Measurements from ENCODE around the gene ABCC9. TPM values are rescaled to one million over a fixed set of nuclear protein-coding genes. Genes with fewer than 3 reads are reported as not detected.
"Not testable (repeated sequence)": the region's sequence is repeated elsewhere in the genome, so short reads cannot be mapped to it uniquely, and the experiment has no call there.

The ABCC9 gene
- total RNA-seq, 4 donors from 2014 or later, result 12.5 to 41.6 (median 27.3) TPM

DNA sequence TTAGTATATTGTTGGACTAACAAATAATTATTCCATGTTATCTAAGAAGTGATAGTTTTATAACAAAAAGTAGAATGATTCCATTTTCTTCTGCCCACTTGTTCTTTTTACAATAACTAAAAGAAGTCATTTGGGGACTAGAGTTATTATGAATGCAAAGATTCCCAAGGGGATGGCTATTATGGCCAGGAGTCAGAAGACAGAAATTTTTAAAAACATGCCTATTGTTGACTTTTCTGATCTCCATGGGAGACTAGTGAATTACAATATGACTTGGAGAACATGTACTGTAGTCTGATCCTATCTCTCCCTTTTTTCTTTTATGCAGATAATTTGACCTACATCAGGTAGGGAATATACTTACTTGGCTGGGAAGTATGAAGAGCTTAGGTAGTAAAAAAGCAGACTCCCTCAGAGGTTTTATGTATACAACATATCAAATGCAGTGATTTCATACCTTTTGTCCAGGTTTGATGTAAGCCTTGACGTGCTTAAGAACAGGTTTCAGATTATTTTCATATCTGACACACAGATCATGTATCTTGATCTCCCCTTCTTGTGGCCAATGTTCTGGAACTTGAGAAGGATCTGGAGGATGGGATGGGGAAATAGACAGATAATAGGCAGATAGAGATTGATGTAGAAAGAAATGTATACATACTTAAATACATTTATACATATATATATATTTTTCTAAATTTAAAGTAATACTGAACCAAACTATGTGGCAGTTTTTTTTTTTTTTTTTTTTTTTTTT lies 125.7 kb downstream of the ABCC9 start:
- Histone ChIP-seq H3K9me3 (no peaks in the 10 kb centered on the region), H3K27ac (no peak overlapping the region), H3K4me1 (peaks cover 0 to 13% (median 0%) of the 10 kb centered on the region in 4 donors), H3K36me3 (no peaks in the 10 kb centered on the region), H3K4me3 (no peak overlapping the region), H3K27me3 (no peaks in the 10 kb centered on the region)
- 87 to 89% methylated on average over 1 of the region's 1 CpG for WGBS, 2 donors
- DNase-seq (ENCODE audit: low spot score in 2 of 2), result no peak
- TF ChIP-seq EP300 (IDR thresholded peaks at IDR 0.05), result no peak
- TF ChIP-seq, protein P1, sequence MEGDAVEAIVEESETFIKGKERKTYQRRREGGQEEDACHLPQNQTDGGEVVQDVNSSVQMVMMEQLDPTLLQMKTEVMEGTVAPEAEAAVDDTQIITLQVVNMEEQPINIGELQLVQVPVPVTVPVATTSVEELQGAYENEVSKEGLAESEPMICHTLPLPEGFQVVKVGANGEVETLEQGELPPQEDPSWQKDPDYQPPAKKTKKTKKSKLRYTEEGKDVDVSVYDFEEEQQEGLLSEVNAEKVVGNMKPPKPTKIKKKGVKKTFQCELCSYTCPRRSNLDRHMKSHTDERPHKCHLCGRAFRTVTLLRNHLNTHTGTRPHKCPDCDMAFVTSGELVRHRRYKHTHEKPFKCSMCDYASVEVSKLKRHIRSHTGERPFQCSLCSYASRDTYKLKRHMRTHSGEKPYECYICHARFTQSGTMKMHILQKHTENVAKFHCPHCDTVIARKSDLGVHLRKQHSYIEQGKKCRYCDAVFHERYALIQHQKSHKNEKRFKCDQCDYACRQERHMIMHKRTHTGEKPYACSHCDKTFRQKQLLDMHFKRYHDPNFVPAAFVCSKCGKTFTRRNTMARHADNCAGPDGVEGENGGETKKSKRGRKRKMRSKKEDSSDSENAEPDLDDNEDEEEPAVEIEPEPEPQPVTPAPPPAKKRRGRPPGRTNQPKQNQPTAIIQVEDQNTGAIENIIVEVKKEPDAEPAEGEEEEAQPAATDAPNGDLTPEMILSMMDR (IDR thresholded peaks at IDR 0.05), result no peak
- TF ChIP-seq POLR2A (IDR thresholded peaks at IDR 0.05), result no peak

DNA sequence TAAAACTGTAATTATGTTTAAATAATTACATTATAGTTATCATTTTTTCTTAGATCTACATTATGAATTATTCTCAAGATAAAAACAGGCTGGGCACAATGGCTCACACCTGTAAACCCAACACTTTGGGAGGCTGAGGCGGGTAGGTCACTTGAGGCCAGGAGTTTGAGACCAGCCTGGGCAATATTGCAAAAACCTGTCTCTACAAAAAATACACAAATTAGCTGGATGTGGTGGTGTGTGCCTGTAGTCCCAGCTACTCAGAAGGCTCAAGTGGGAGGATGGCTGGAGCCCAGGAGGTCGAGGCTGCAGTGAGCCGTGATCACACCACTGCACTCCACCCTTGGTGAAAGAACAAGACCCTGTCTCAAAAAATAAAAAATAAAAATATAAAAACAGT lies 126.4 kb downstream of the ABCC9 start:
- WGBS, 2 donors, result 83 to 86% methylated on average over 3 of the region's 3 CpGs
- Histone ChIP-seq H3K27ac (no peak overlapping the region), H3K4me1 (peaks cover 0 to 12% (median 0%) of the 10 kb centered on the region in 4 donors), H3K9me3 (no peaks in the 10 kb centered on the region), H3K4me3 (no peak overlapping the region), H3K27me3 (no peaks in the 10 kb centered on the region), H3K36me3 (no peaks in the 10 kb centered on the region)
- no peak for DNase-seq (ENCODE audit: low spot score in 2 of 2)
- TF ChIP-seq EP300 (IDR thresholded peaks at IDR 0.05) (no peak), POLR2A (IDR thresholded peaks at IDR 0.05) (no peak)
- TF ChIP-seq, protein P1 (IDR thresholded peaks at IDR 0.05), result no peak

DNA sequence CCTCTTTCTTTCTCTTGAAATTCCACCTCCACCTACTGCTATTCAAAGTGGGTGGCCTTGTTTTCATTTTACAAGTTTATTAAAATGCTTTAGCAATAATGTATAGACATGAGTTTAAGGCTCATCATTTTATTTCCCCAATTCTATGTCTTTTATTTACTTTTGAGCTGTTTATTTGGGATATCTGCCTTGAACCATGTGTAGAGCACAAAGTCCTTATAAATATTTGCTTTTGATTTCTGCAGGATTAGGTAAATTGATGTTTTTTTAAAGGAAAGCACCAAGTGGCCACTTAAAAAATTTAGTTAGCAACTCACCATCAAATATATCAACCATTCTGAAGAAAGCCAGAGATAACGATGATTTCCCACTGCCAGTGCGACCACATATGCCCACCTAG lies 126.9 kb downstream of the ABCC9 start:
- Histone ChIP-seq H3K4me1 (peaks cover 0 to 7% (median 0%) of the 10 kb centered on the region in 4 donors), H3K27me3 (no peaks in the 10 kb centered on the region), H3K36me3 (no peaks in the 10 kb centered on the region), H3K27ac (no peak overlapping the region), H3K4me3 (no peak overlapping the region), H3K9me3 (no peaks in the 10 kb centered on the region)
- WGBS, 2 donors, result 78 to 89% methylated on average over 2 of the region's 2 CpGs
- TF ChIP-seq EP300 (IDR thresholded peaks at IDR 0.05) (no peak), POLR2A (IDR thresholded peaks at IDR 0.05) (no peak)
- TF ChIP-seq, protein P1 (IDR thresholded peaks at IDR 0.05), result no peak
- no peak for DNase-seq (ENCODE audit: low spot score in 2 of 2)

DNA sequence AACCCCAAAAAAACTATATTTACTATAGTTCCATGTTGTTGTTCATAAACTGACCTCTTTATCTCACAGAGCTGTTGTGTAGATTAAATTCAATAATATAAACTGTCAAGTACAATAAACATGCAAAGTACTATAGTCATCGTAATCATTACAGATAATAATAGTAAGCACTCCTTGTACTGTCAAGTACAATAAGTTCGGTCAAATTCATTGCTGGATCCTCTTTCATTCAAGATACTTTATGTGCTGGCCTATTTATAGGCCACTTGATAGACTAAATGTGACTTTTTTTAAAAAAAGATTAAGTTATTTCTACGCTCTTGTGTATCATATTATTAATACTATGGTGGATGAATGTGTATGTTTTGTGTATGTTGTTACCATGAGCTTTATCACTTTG lies 127.5 kb downstream of the ABCC9 start:
- Histone ChIP-seq H3K27me3 (no peaks in the 10 kb centered on the region), H3K4me1 (peaks cover 0 to 1% (median 0%) of the 10 kb centered on the region in 4 donors), H3K9me3 (no peaks in the 10 kb centered on the region), H3K36me3 (no peaks in the 10 kb centered on the region), H3K4me3 (no peak overlapping the region), H3K27ac (no peak overlapping the region)
- WGBS, 2 donors, result 87 to 88% methylated on average over 3 of the region's 3 CpGs
- DNase-seq (ENCODE audit: low spot score in 2 of 2), result no peak
- TF ChIP-seq, protein P1 (IDR thresholded peaks at IDR 0.05), result no peak
- TF ChIP-seq POLR2A (IDR thresholded peaks at IDR 0.05) (no peak), EP300 (IDR thresholded peaks at IDR 0.05) (no peak)

DNA sequence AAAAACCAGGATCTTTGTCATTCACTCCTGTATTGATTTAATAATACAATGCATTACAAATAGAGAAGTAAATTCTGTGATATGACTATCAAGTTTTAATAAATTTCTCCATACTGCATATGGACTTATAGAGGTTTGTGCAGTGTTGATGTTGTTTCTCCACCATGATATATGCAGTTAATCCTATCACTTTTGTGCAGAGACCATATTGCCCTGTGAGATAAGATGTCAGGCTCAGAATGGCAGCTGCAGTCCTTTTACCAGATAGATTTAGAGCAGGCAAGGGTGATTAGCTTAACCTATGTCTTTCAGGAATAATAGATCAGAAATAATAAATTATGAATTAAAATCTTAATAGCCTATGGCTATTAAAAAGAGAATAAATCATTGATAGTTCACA lies 128.1 kb downstream of the ABCC9 start:
- no peaks in the 10 kb centered on the region for H3K9me3 ChIP-seq
- H3K4me3 ChIP-seq, result no peak overlapping the region
- no peak overlapping the region for H3K27ac ChIP-seq
- H3K27me3 ChIP-seq, result no peaks in the 10 kb centered on the region
- TF ChIP-seq, protein P1 (IDR thresholded peaks at IDR 0.05), result no peak
- TF ChIP-seq EP300 (IDR thresholded peaks at IDR 0.05) (no peak), POLR2A (IDR thresholded peaks at IDR 0.05) (no peak)
- DNase-seq (ENCODE audit: low spot score in 2 of 2), result no peak
- no peaks in the 10 kb centered on the region for H3K36me3 ChIP-seq
- no peaks in the 10 kb centered on the region for H3K4me1 ChIP-seq

DNA sequence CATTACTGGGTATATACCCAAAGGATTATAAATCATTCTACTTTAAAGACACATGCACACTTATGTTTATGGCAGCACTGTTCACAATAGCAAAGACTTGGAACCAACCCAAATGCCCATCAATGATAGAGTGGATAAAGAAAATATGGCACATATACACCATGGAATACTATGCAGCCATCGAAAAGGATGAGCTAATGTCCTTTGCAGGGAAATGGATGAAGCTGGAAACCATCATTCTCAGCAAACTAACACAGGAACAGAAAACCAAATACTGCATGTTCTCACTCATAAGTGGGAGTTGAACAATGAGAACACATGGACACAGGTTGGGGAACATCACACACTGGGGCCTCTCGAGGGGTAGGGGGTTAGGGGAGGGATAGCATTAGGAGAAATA lies 128.9 kb downstream of the ABCC9 start:
- not testable (repeated sequence) for H3K27ac ChIP-seq; H3K4me3 ChIP-seq; H3K4me1 ChIP-seq; H3K9me3 ChIP-seq; DNase-seq (ENCODE audit: low spot score in 2 of 2); H3K27me3 ChIP-seq; H3K36me3 ChIP-seq
- whole genome bisulfite sequencing, 2 donors, result 90 to 91% methylated on average over 2 of the region's 2 CpGs
